Mesodermal cell (in vitro differentiated cells): Measurements from ENCODE around the gene GADL1.

Experiments
- H3K27ac ChIP-seq: 2 replicates; pipeline ENCODE4 v1.7.0; 2013; ENCODE audit warnings: mild to moderate bottlenecking, low read depth, low read length, moderate library complexity; ENCODE audit not compliant: severe bottlenecking
- H3K36me3 ChIP-seq: 2 replicates; pipeline ENCODE4 v1.7.1; 2013; ENCODE audit warnings: mild to moderate bottlenecking, low read length, moderate library complexity; ENCODE audit not compliant: control insufficient read depth, insufficient read depth
- H3K4me1 ChIP-seq: one replicate; pipeline ENCODE4 v1.7.1; 2013; ENCODE audit warnings: mild to moderate bottlenecking, low read length; ENCODE audit not compliant: insufficient read depth, control insufficient read depth, poor library complexity, severe bottlenecking
- H3K4me3 ChIP-seq: 2 replicates; pipeline ENCODE4 v1.7.0; 2013; ENCODE audit warnings: low read length, control low read depth, mild to moderate bottlenecking; ENCODE audit not compliant: insufficient read depth, poor library complexity, severe bottlenecking; ENCODE audit errors: extremely low read depth
- H3K9me3 ChIP-seq: 2 replicates; pipeline ENCODE4 v1.7.1; 2013; ENCODE audit warnings: mild to moderate bottlenecking, low read length, moderate library complexity; ENCODE audit not compliant: control insufficient read depth
- WGBS, 2 experiments: methylation state at CpG; one replicate each; pipeline ENCODE4 v1.1.5; 2013; ENCODE audit warnings: missing lambda C conversion rate in 2 of 2; ENCODE audit not compliant: insufficient coverage in 2 of 2; 5-methylcytosine and 5-hydroxymethylcytosine counted together

The GADL1 gene

DNA sequence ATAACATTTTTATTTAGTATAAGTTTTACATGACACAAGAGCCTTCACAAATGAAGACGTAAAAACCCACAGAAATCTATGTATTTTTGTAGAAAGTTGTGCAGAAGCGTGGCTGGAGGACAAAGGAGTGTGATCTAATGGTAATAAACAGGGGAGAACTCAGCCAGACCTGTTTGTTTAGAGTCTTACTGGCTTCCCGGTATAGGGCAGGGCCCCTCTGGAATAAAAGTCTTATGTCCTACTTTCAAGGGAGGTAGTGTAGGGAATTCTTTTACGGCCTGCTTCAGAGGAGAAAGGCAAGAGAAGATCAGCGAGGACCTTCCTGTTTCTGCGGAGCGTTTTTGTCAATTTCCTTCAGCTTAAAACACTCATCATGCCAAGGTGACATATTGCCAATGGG, 184.4 kb downstream of the GADL1 start:
- WGBS, 2 experiments: 86 to 89% methylated on average over 2 to 3 of the region's 7 CpGs
- Histone ChIP-seq H3K4me3 (no peak overlapping the region), H3K27ac (no peak overlapping the region), H3K9me3 (peaks cover 7% of the 10 kb centered on the region), H3K36me3 (no peaks in the 10 kb centered on the region), H3K4me1 (no peaks in the 10 kb centered on the region)

DNA sequence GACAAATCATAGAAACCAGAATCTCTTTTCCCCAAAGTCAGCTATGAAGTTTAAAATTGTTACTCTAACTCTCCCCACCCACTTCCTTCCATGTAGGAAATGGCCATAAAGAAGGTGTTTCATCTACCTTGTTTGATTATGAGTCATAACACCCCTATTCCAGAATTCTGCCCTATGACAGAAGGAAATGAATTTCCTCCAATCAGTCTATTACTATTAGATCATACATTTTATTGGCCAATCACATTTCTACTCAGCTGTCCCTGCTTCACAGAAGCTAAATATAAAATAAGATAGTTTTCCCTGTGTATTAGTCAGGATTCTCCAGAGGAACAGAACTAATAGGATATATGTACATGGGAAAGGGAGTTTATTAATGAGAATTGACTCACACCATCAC, 186.0 kb downstream of the GADL1 start:
- H3K36me3 ChIP-seq: peaks cover 2% of the 10 kb centered on the region
- H3K27ac ChIP-seq: no peak overlapping the region

DNA sequence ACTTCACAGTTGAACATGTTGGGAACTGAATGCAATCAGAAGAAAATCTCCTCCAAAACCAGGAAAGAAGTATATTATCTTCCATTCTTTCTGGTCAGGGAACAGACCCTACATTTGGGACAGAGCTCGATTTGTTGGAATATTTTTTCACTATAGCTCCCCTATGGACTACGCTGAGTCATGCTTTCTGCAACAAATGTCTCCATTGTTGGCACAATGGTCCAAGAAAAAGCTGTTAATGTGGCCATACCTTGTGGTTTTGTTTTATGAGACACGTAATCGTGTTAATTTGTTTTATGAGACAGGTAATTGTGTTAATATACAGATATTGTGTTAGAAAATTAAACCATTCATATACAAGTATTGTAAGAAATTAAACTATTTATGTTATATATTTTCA, 186.6 kb downstream of the GADL1 start:
- H3K4me1 ChIP-seq: no peaks in the 10 kb centered on the region
- H3K4me3 ChIP-seq: no peak overlapping the region
- H3K9me3 ChIP-seq: peaks cover 12% of the 10 kb centered on the region
- H3K27ac ChIP-seq: no peak overlapping the region
- 80 to 96% methylated on average over 1 to 2 of the region's 4 CpGs for WGBS, 2 experiments
- H3K36me3 ChIP-seq: peaks cover 2% of the 10 kb centered on the region

More for the DNA sequence above, 186.0 kb downstream of the GADL1 start:
- Histone ChIP-seq H3K4me1 (no peaks in the 10 kb centered on the region), H3K9me3 (peaks cover 5% of the 10 kb centered on the region), H3K4me3 (no peak overlapping the region)

DNA sequence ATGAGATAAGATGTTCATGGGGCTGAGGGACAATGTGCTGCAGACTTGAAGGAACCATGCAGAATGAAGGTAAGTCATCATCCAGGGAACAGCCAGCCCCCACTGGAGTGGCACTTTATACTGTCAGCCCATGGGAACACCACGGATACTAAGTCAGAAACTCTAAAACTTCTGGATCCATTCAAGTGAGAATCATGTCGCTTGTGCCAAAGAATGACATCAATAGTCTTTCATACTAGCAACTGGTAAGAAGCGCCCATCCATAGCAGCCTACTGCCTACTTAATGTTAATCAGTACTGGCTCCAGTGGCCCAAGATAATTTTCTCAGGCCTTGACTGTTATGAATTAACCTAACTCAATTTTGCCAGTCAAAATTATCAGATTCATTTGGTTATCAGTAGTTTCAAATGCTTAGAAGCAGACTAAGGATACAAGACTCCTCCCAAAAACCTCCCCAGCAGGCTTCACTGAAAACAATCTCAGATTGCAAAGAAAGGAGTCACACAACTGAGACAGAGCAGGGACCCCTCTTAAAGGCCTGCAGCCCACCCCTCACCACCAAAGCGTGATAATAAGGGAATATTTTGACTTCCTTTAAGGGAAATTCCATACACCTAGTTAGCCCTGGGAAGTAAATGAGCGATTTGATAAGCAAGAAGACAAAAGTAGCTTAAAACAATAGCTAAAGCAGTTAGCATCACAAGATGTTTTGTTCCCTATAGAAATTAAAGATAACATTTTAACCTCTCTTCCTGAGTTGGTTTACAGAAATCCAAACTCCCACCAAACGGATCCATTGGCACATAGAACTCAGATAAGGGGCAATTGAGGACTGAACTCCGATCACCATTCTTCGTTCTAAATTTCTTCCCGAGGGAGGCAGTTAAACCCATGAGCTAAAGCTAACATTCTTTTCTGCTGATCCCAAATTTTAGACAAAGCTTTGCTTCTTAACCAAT, 189.2 kb downstream of the GADL1 start:
- 92 to 96% methylated on average over 7 of the region's 9 CpGs for WGBS, 2 experiments
- no peaks in the 10 kb centered on the region for H3K4me1 ChIP-seq
- H3K9me3 ChIP-seq: peaks cover 25% of the 10 kb centered on the region
- H3K36me3 ChIP-seq: peaks cover 2% of the 10 kb centered on the region
- H3K4me3 ChIP-seq: no peak overlapping the region
- H3K27ac ChIP-seq: no peak overlapping the region

DNA sequence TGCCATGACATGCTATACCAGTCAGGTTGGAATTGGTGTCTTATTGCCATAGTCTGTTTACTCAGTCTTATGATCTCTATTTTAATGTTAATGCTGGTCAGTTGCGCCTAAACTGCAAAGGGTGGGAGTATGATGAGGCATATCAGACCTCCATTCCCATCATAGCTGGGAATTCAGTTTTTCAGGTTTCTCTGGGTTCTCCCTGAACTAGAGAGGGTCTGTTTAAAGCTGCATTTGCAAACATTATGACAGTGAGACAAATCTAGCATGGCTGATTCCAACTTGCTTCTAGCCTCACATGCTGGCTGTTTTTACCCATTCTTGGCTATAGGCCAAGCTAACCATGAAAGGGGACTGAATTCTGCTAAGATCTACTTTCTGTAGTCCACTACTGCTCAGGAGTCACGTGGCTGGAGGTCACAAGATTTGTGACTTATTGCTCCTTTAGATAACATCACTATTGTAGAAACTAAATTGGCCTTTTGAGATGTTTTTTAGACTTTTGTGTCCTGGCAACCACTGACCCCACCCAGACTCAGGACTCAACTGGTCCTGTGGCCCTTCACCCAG, 191.5 kb downstream of the GADL1 start:
- peaks cover 25% of the 10 kb centered on the region for H3K9me3 ChIP-seq
- 86% methylated on average over 1 of the region's 2 CpGs; no CpG with 5 or more reads in 1 of the 2 experiments for WGBS, 2 experiments
- no peaks in the 10 kb centered on the region for H3K4me1 ChIP-seq
- peaks cover 7% of the 10 kb centered on the region for H3K36me3 ChIP-seq
- H3K27ac ChIP-seq: no peak overlapping the region
- H3K4me3 ChIP-seq: no peak overlapping the region

DNA sequence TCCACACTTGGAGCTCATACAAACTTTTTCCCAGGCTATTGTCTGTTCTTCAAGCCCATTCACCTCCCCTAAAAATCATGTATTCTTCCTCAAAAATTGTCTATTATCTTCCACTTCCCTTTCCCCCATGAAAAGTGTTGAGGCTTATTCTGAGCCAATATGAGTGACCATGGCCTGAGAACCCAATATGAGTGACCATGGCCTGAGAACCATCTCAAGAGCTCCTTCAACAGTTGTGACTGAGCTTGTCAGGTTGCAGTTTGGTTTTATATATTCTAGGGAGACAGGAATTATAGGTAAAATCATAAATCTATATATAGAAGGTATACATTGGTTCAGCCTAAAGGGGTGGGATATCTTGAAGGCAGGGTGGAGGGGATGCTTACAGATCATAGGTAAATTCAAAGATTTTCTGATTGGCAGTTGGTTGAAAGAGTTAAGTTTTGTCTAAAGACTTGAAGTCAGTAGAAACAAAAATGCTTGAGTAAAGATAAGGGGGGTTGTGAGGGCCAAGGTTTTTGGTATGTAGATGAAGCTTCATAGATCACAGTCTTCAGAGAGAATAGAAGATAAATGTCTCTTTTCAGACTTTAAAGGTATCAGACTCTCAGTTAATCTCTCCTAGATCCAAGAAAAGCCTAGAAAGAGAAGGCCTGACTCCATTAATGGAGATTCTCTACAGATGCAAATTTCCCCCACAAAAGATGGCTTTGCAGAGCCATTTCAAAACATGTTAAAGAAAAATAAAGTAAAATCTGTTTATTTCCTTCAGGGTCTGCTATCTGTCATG, 192.2 kb downstream of the GADL1 start:
- peaks cover 25% of the 10 kb centered on the region for H3K9me3 ChIP-seq
- no peaks in the 10 kb centered on the region for H3K4me1 ChIP-seq
- no peak overlapping the region for H3K27ac ChIP-seq
- H3K4me3 ChIP-seq: no peak overlapping the region
- H3K36me3 ChIP-seq: peaks cover 7% of the 10 kb centered on the region

DNA sequence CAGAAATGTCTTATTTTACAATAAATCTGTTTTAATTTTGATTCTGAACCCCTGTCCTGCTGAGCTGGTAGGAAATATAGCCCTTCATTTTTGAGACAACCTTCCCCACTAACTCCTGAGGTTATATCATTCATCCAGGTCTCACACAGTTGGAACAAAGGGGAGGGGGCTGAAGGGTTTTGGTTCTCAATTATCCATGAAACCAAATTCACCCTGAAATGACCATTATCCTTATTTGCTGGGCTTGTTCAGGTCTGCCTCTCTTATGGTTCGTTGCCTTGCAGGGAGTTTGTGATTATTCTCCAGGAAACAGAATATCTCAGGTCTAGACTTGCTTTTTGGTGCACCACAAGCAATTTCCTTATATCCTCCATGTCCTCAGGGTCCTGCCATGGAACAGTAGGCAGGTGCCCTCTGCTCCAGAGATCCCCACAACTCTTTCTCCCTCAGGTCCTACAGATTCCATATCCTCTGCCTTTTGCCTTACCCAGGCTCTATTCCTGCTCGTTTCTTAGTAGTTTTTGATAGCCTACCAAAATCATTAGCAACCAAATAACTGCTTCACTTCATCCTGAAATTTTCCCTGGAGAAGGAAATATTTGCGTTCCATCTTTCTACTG, 193.6 kb downstream of the GADL1 start:
- Histone ChIP-seq H3K36me3 (peaks cover 7% of the 10 kb centered on the region), H3K4me3 (no peak overlapping the region), H3K9me3 (peaks cover 21% of the 10 kb centered on the region), H3K4me1 (no peaks in the 10 kb centered on the region), H3K27ac (no peak overlapping the region)
- 93% methylated on average over 3 of the region's 3 CpGs for WGBS, 2 experiments

DNA sequence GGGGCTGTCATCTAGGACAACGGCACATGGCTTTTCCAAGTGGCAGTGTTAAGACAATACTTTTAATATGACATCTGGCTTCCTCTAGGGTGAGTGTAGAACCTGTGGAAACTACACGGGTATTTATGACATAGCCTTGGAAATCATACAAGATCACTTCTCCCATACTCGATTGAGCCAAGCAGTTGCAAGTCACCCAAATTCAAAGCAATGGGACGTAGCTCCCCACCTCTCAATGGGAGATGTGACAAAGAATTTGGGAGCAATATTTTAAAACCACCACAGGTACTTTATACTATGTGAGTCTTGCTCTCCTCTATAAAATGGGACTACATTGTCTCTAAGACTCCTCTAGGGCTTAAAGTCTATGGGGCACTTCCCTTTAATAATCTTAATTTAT, 194.5 kb downstream of the GADL1 start:
- H3K4me3 ChIP-seq: no peak overlapping the region
- H3K4me1 ChIP-seq: no peaks in the 10 kb centered on the region
- peaks cover 14% of the 10 kb centered on the region for H3K36me3 ChIP-seq
- H3K27ac ChIP-seq: no peak overlapping the region
- H3K9me3 ChIP-seq: peaks cover 21% of the 10 kb centered on the region
- no CpG with 5 or more reads among the region's 4 CpGs for WGBS, 2 experiments

DNA sequence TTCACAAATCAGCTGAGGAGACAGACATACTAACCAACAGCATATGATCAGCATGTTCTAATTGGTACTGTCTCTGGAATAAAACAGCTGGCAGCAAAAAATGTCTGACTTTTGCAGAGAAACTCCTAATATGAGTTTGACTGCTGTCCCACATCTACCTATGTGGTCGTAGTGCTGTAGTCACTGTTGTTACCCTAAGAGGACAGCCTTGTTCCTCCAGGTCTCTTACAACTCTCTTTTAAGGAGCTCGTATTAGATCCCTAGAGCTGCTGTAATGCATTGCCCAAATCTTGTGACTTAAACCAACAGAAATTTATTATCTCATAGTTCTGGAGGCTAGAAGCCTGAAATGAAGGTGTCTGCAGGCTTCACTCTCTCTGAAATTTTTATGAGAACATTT, 195.9 kb downstream of the GADL1 start:
- 100% methylated on average over 1 of the region's 2 CpGs for WGBS, 2 experiments

DNA sequence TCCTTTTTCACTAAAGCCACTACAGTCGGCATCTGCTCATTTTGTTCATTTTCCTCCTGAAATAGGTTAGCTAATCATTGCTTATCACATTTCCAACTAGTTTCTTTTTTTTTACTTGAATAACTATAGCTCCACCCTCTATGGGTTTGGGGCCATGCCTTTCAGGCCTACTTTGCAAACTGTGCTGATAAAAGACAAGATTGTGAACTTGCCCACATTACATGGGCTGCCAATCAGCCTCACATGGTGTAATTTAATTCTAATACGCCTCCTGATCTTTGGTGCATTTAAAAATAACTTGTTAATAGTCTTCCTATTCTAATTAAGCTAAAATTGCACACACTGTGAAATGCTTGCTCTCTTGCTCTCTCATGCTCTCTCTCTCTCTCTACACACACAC, 197.6 kb downstream of the GADL1 start:
- Histone ChIP-seq H3K9me3 (peaks cover 6% of the 10 kb centered on the region), H3K4me3 (no peak overlapping the region), H3K36me3 (peaks cover 35% of the 10 kb centered on the region), H3K27ac (no peak overlapping the region), H3K4me1 (peaks cover 5% of the 10 kb centered on the region)
- 92 to 100% methylated on average over 1 to 2 of the region's 2 CpGs for WGBS, 2 experiments

More for the DNA sequence above, 195.9 kb downstream of the GADL1 start:
- no peak overlapping the region for H3K27ac ChIP-seq
- H3K36me3 ChIP-seq: peaks cover 22% of the 10 kb centered on the region
- no peak overlapping the region for H3K4me3 ChIP-seq
- H3K4me1 ChIP-seq: no peaks in the 10 kb centered on the region
- peaks cover 21% of the 10 kb centered on the region for H3K9me3 ChIP-seq
